Measurements from ENCODE around the gene ROS1.

ROS1 gene

DNA sequence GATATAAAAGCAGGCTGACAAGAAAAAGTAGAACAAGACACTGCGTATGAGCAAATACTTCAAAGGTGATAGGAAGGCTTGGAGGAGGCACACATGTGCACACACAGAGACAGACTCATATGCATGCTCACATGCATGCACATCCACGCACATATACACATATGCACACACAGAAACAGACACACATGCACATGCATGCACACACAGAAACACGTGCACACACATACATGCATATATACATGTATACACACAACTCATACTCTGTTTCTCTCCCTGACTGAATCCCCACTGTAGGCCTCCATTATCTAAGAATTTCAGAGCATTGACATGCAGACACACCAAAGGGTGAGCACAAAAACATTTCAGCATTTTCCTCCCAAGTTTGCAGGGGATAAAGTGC lies 116.7 kb downstream of the ROS1 start:
- DNase-seq (ENCODE audit: low spot score): no peak

DNA sequence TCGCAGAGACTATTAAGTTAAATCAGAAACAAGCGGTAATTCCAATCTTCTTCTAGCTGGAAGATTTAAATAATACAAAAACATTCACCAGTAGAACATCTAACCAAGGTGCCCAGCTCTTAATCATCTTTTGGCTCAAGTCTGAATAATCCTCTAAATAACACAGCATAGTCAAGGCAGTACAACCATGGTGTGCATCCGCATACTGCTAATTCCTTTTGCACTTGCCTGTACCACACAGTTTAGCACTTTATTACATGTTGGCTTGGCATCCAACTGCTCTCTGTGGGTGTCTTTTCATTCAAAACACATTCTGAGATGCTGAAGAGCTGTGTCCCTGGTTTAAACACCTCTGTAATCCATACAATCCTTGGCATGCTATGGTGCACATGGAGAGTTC lies 118.1 kb downstream of the ROS1 start:
- DNase-seq (ENCODE audit: low spot score): no peak

- no peak for DNase-seq (ENCODE audit: low spot score)
Observed at GRCh38 chr6:117306227-117306790, 119.4 kb downstream of the ROS1 start.

DNA sequence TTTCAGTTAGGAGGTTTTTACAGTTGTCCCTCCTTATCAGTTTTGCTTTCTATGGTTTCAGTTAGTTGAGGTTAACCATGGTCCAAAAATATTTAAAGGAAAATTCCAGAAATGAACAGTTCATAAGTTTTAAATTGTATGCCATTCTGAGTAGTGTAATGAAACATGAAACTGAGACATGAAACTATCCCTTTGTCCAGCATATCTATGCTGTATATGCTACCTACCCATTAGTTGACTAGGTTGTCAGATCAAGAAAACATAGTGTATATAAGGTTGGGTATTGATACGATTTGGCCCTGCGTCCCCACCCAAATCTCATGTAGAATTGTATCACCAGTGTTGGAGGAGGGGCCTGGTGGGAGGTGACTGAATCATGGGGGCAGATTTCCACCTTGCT lies 121.3 kb downstream of the ROS1 start:
- DNase-seq (ENCODE audit: low spot score): no peak

DNA sequence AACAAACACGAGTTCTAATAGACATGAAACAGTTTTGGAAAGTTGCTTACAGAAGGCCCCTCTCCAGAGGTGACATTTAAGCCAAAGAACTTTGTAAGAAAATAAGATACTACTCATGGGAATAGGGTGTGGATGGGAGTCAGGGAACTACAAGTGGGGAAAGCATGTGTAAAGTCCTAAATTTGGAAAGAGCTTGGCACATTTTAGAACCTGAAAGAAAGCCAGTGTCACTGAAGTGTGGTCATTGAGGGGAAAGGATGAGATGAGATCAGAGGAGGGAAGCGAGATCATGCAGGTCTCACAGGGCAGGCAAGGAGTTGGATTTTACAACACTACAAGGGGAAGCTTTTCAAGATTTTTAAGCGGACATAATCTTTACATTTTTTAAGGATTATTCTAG lies 122.4 kb downstream of the ROS1 start:
- DNase-seq (ENCODE audit: low spot score): no peak

DNA sequence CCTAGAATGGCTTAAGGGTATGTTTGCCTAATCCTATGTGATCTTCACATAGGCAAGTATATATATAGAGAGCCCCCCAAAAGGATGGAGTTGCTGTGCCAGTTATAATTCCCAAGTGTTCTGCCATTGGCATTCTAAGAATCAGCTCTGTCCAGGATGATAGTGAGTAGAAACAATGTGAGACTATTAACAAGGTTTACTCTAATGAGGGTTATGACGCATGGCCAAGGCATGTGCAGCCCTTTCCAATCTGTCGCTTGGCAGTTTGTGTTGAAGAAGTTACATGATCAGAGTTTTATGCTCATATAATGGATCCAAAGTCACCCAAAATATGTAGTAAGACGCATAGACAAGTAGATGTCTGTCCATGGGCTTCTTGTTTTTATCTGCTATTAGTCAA lies 126.8 kb downstream of the ROS1 start:
- DNase-seq (ENCODE audit: low spot score): no peak

DNA sequence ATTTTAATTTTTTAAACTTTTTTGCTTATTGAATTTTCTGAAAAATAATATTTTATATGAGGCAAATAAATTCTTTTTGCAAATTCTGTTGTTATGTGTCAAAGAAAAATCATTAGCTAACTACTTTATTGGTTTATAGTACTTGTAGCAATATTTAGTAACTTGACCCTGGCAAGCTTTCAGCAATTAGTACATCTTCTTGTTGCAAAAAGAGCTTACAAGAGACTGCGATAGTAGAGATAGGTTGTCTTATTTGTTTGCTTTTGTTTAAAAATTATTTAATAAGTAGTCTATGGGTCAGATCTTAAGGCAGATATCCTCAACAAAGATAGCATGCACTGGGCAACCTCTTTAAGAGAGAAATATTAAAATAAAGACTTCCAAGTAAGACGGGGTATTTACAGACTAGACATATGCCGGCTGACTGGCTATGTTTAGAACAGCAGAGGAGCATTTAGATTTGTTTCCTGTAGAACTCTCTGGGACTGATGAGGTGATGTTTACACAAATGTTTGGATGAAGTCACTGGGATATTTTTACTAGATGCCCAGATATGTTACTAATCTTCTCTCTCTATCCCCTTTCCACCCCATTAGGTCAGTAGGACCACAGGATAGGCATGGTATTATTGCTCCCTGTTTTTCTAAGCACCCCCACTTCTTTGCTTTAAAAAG lies 135.4 kb downstream of the ROS1 start:
- no peak for DNase-seq (ENCODE audit: low spot score)

DNA sequence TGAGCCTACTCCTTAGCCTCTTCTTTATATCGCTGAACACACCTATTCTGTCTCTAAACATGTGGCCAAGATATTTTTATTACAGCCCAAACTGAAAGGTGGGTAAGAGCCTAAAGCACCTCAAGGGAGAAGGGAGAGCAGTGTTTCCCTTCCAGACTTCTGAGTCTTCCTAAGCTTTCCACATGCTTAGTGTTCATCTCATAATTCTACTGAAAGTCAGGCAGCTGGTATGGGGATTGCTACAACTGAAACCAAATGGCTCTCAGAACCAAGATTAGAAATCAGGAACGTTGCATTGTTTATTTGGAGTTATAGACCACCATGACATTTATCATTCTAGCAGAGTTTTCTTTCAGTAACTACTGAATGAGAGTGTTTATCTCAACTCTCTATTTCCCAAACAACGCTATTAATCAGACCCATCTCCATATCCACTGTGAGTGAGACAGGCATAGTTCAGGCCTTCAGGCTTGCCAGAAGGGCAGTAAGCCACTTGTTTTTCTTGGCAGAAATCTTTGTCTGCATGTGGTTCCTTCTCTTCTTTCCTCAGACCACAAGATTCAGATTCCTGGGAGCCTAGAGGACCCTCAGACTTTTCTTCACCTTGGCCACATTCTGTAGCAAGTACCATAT lies 137.5 kb downstream of the ROS1 start:
- no peak for DNase-seq (ENCODE audit: low spot score)

DNA sequence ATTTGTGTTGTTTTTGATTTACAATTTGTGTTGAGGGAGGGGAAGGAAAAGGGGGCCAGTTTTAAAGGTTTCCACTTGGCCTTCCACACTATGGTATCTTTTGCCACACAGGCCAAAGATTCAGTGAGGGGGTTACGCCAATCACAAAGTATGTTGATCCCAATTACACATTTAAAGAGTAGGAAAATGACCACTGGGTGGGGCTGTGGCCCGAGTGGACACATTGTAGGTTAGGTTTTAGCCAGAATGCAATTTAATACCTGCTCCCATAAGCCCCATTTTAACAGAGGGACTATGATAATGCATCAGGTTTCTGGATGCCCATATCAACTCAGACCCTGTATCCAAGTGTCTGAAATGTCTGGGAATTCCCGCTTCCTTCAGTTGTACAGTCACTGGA lies 144.8 kb downstream of the ROS1 start:
- DNase-seq (ENCODE audit: low spot score): no peak

DNA sequence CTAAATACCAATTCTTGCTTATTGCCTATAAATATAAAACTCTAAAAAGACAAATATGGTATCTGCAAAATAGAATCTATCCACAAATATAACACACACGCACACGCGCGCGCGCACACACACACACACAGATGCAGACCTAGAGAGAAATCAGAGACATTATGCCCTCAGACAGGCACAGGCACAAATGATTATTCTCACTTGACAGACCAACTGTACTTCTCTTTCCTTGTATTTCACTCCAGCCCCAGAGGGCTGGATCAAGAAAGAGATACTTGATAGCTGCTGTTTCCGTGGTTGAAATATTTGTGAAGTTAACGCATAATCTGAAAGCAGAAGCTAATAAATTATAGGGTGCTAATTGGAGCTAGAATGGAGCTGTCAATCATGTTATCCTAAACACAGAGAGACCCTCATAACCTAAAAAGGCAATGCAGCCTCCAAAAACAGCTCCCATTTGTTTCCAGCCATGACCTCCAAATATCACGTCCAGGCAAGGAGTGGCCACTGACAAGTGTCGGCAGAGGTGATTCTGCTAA lies 148.9 kb downstream of the ROS1 start:
- no peak for DNase-seq (ENCODE audit: low spot score)

- no peak for DNase-seq (ENCODE audit: low spot score)
Observed at GRCh38 chr6:117275711-117276110, 150.0 kb downstream of the ROS1 start.

GRCh38 chr6:117275205-117275604 lies 150.5 kb downstream of the ROS1 start:
- DNase-seq (ENCODE audit: low spot score): no peak

DNA sequence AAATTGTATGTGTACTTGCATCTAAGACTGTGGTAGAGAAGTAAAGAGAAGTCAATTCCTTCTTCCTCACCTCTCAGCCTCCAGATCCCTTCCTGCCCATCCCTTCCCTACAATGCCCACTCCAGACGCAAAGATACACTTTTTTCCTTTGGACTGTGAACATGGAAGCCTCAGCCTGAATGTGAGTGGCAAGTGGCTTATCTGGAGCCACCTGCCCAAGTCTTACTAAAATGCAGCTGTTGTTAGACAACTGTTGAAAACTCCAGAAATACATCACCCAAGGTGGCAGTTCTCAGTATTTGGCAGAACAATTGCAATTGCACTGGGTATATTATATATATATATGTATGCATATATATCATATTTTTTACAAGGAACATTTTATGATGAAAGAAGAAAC lies 152.9 kb downstream of the ROS1 start:
- DNase-seq (ENCODE audit: low spot score): no peak

DNA sequence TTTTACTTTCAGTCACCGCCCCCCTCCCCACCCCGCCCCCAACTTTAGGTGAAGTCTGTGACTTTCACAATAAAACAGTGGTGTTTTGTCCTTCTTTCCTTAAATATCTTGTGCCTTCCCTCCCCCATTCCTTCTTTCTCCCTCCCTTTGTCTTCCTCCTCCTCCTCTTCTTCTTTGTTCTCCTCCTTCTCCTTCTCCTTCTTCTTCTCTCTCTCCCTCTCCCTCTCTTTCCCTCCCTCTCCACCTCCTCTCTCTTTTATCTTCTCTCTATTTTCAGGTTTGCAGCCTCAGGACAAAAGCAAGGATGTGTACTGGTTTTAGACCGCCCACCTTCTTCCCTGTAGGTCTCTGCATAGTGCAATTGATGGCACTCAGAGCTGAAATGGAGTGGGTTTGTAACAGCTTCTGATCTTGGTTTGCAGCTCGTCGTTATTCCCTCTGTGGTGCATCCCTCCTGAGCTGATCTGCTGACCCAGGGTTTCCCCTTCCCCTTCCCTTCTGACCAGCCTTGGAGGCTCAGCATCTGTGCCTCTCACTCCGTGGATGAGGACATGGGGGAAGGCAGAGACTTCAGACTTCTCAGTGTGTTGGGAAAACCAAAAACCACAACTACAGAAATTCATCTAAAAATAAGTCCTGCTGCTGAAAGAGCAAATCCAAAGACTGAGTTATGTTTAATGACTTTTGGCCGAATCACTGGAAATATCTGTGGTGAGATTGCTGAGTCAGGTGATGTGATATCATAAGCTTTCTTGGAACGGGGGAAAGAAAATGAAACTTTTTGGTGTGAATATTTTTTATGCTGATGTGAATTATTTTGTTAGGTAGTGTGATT lies 153.5 kb downstream of the ROS1 start:
- DNase-seq (ENCODE audit: low spot score): no peak

GRCh38 chr6:117270843-117271507 lies 154.8 kb downstream of the ROS1 start:
- DNase-seq (ENCODE audit: low spot score): no peak

- no peak for DNase-seq (ENCODE audit: low spot score)
Observed at GRCh38 chr6:117270055-117270842, 155.5 kb downstream of the ROS1 start.

DNA sequence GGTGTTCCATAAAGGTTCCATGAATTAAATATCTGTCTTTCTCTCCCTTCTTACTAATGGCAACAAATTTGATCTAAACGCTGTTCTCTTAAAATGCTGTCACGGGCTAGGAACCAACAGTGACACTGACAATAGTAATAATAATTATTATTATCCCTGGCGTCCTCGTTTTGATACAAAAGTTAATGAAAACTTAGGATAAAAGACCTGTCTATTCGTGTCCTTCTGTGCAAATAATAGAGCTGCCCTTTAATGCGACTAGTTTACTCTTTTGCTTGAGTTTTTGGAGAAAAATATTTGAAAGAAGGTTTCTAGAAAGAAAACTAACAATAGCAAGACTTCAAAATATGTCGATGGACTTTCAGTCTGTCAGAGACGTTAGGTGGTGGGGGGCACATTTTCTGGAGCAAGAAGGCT lies 156.1 kb downstream of the ROS1 start:
- no peak for DNase-seq (ENCODE audit: low spot score)

- DNase-seq (ENCODE audit: low spot score): no peak
Observed at GRCh38 chr6:117268924-117269323, 156.8 kb downstream of the ROS1 start.

GRCh38 chr6:117267766-117268534 lies 157.8 kb downstream of the ROS1 start:
- DNase-seq (ENCODE audit: low spot score): no peak

GRCh38 chr6:117267054-117267347 lies 158.7 kb downstream of the ROS1 start:
- DNase-seq (ENCODE audit: low spot score): no peak
